Measurements from ENCODE around the gene MRPL46. TPM values are rescaled to one million over a fixed set of nuclear protein-coding genes. Genes with fewer than 3 reads are reported as not detected.

The MRPL46 gene
- total and polyA plus RNA-seq, 2 of the 8 experiments (the other 6 are each of a cell fraction or from before 2014, with no cell fraction given): 17.2 to 24.5 TPM

GRCh38 chr15:88504445-88504844 lies 37.3 kb upstream of the MRPL46 start:
- Histone ChIP-seq H3K14ac (ENCODE audit: insufficient read length) (no peak overlapping the region), H4K20me1 (replicated peaks in 1 of 2; ENCODE audit: control insufficient read depth in 1 of 2, insufficient read depth in 2 of 2, low read length in 2 of 2) (peaks cover 0 to 2% of the 10 kb centered on the region in 2 experiments), H2BK12ac (ENCODE audit: low read depth, low read length) (no peak overlapping the region), H3K4ac (replicated peaks; ENCODE audit: insufficient read length, low read depth, low read length) (no peak overlapping the region), H3K4me2 (ENCODE audit: insufficient read depth in 1 of 2, low read depth in 2 of 2, low read length in 2 of 2) (peak overlapping the region in 1 of 2 experiments; percentile 46; a peak in 1 of 4 replicates), H3K23me2 (ENCODE audit: low read depth, low read length) (no peaks in the 10 kb centered on the region), H2BK20ac (ENCODE audit: low read length) (no peak overlapping the region), H2BK15ac (ENCODE audit: low read length) (no peak overlapping the region), H2BK5ac (ENCODE audit: low read depth, low read length) (no peak overlapping the region), H3K9me3 (ENCODE audit: insufficient read depth in 2 of 2, low read depth in 1 of 2, low read length in 1 of 2) (no peaks in the 10 kb centered on the region), H3K56ac (replicated peaks; ENCODE audit: insufficient read length, low read depth, low read length) (no peak overlapping the region), H2BK120ac (replicated peaks; ENCODE audit: low read depth, low read length) (no peak overlapping the region), H2AK5ac (ENCODE audit: low read depth, low read length) (no peak overlapping the region), H3K27ac (ENCODE audit: low read depth, low read length) (no peak overlapping the region), H3K79me2 (ENCODE audit: control insufficient read depth in 1 of 2, insufficient read depth in 2 of 2, low read length in 2 of 2) (no peaks in the 10 kb centered on the region), H4K5ac (ENCODE audit: insufficient read length, low read depth, low read length) (no peak overlapping the region), H3K18ac (ENCODE audit: extremely low read depth, low read length) (no peak overlapping the region), H3K79me1 (ENCODE audit: low read depth, low read length) (no peaks in the 10 kb centered on the region), H3K4me1 (replicated peaks in 1 of 4; ENCODE audit: control insufficient read depth in 3 of 4, insufficient read depth in 4 of 4, low read length in 3 of 4) (peaks cover 2 to 11% (median 9%) of the 10 kb centered on the region in 4 experiments; a peak in 4 of 7 replicates), H3K27me3 (replicated peaks in 1 of 4; ENCODE audit: control insufficient read depth in 3 of 4, extremely low read depth in 1 of 4, insufficient read depth in 3 of 4, low read length in 3 of 4) (peaks cover 0 to 2% (median 0%) of the 10 kb centered on the region in 4 experiments; a peak in 2 of 7 replicates), H3K36me3 (ENCODE audit: control insufficient read depth in 2 of 4, insufficient read depth in 4 of 4, low read length in 3 of 4) (peaks cover 0 to 4% (median under 1%) of the 10 kb centered on the region in 4 experiments; a peak in 2 of 8 replicates), H3K4me3 (ENCODE audit: extremely low read depth in 1 of 4, insufficient read depth in 2 of 4, low read depth in 3 of 4, low read length in 4 of 4) (no peak overlapping the region), H4K91ac (replicated peaks; ENCODE audit: insufficient read length, low read length) (no peak overlapping the region), H3K23ac (ENCODE audit: insufficient read length) (no peak overlapping the region), H4K8ac (ENCODE audit: extremely low read depth, insufficient read depth, low read length) (no peak overlapping the region), H3K9ac (replicated peaks in 1 of 4; ENCODE audit: extremely low read depth in 1 of 4, low read depth in 3 of 4, low read length in 3 of 4) (no peak overlapping the region), H2AFZ (ENCODE audit: low read length) (no peak overlapping the region)
- WGBS, 2 experiments (ENCODE audit: extremely low coverage in 1 of 2, insufficient coverage in 1 of 2, insufficient read length in 1 of 2, insufficient replicate concordance in 2 of 2, low coverage in 1 of 2, low lambda C conversion rate in 2 of 2, missing lambda C conversion rate in 1 of 2): 38% methylated on average over 1 of the region's 1 CpG; no CpG with 5 or more reads in 1 of the 2 experiments
- ChIA-PET CTCF (ENCODE audit: partially characterized antibody) (interaction anchor here (0.6 to 2.7 kb wide), 4 partner anchors 10 to 17 kb away, joined by 3 to 12 read pairs (median 4); no protein-coding TSS in a partner anchor), POLR2A (ENCODE audit: partially characterized antibody) (interaction anchor here (0.7 kb wide), 1 partner anchor 218 kb away, joined by 3 read pairs; no protein-coding TSS in a partner anchor)
- DNase-seq (ENCODE audit: low read depth in 1 of 2, low spot score in 2 of 2) (no peak), FAIRE-seq (no peak)
- TF ChIP-seq POLR2AphosphoS5 (IDR thresholded peaks at IDR 0.05; ENCODE audit: low read depth, low read length) (no peak), TCF12 (IDR thresholded peaks at IDR 0.05; ENCODE audit: low read depth, low read length) (no peak), KDM1A (IDR thresholded peaks at IDR 0.05; ENCODE audit: borderline replicate concordance, low read length) (no peak), EP300 (IDR thresholded peaks at IDR 0.05; ENCODE audit: borderline replicate concordance in 1 of 2, low read depth in 2 of 2, low read length in 2 of 2) (no peak), YY1 (IDR thresholded peaks at IDR 0.05; ENCODE audit: low read depth, low read length) (no peak), GTF2F1 (IDR thresholded peaks at IDR 0.05; ENCODE audit: borderline replicate concordance, low read depth, low read length) (no peak), SIX5 (IDR thresholded peaks at IDR 0.05; ENCODE audit: low read depth, low read length) (no peak), E2F6 (IDR thresholded peaks at IDR 0.05) (no peak), USF2 (IDR thresholded peaks at IDR 0.05; ENCODE audit: low read length) (no peak), SIRT6 (IDR thresholded peaks at IDR 0.05; ENCODE audit: low read length) (no peak), CTBP2 (IDR thresholded peaks at IDR 0.05; ENCODE audit: borderline replicate concordance, insufficient read depth, insufficient read length, low read length) (no peak), POLR2A (IDR thresholded peaks at IDR 0.05; ENCODE audit: control extremely low read depth in 1 of 2, low read depth in 2 of 2, low read length in 2 of 2) (no peak), RXRA (IDR thresholded peaks at IDR 0.05; ENCODE audit: insufficient read depth, low read depth, low read length) (no peak)

Measured in H1 (cell line).